H9 (cell line): Measurements from ENCODE around the gene PERM1. TPM values are rescaled to one million over a fixed set of nuclear protein-coding genes. Genes with fewer than 3 reads are reported as not detected.

Experiments used
- DNase-seq: peaks from one replicate; pipeline ENCODE4 v3.0.0-alpha.2; 2017
- H2AFZ ChIP-seq: one replicate; pipeline ENCODE4 v1.6.1; 2013; ENCODE audit warnings: mild to moderate bottlenecking, low read length, control low read depth, moderate library complexity
- H2AK5ac ChIP-seq: 2 replicates; pipeline ENCODE4 v1.6.1; 2013; ENCODE audit warnings: low read length, control low read depth, mixed read lengths; ENCODE audit not compliant: insufficient read length
- H2BK120ac ChIP-seq: one replicate; pipeline ENCODE4 v1.6.1; 2013; ENCODE audit warnings: low read depth, mild to moderate bottlenecking, low read length, control low read depth, inconsistent platforms; ENCODE audit not compliant: poor library complexity, severe bottlenecking
- H2BK12ac ChIP-seq: 2 replicates; pipeline ENCODE4 v1.6.1; 2013; ENCODE audit warnings: low read length, control low read depth, mixed read lengths, low read depth; ENCODE audit not compliant: insufficient read length
- H2BK15ac ChIP-seq: 2 replicates; pipeline ENCODE4 v1.6.1; 2013; ENCODE audit warnings: low read depth, low read length, control low read depth
- H2BK20ac ChIP-seq: one replicate; pipeline ENCODE4 v1.6.1; 2013; ENCODE audit warnings: low read depth, mild to moderate bottlenecking, low read length, control low read depth, inconsistent platforms; ENCODE audit not compliant: poor library complexity, severe bottlenecking
- H2BK5ac ChIP-seq: 2 replicates; pipeline ENCODE4 v1.6.1; 2013; ENCODE audit warnings: low read length, control low read depth, mixed read lengths; ENCODE audit not compliant: insufficient read length
- H3K14ac ChIP-seq: 2 replicates; pipeline ENCODE4 v1.6.1; 2013; ENCODE audit warnings: low read length, control low read depth; ENCODE audit not compliant: insufficient read depth
- H3K18ac ChIP-seq: 2 replicates; pipeline ENCODE4 v1.6.1; 2013; ENCODE audit warnings: low read depth, mild to moderate bottlenecking, mixed read lengths, low read length, control low read depth; ENCODE audit not compliant: insufficient read length
- H3K23ac ChIP-seq: 2 replicates; pipeline ENCODE4 v1.6.1; 2013; ENCODE audit warnings: low read length, control low read depth, mixed read lengths, low read depth; ENCODE audit not compliant: insufficient read length
- H3K23me2 ChIP-seq: 2 replicates; pipeline ENCODE4 v1.6.1; 2013; ENCODE audit warnings: low read depth, mild to moderate bottlenecking, mixed read lengths, low read length, control low read depth; ENCODE audit not compliant: insufficient read length, poor library complexity, severe bottlenecking
- H3K27ac ChIP-seq: 2 replicates; pipeline ENCODE4 v1.5.1; 2013; ENCODE audit warnings: low read length, control low read depth, mixed read lengths, low read depth; ENCODE audit not compliant: insufficient read length
- H3K27me3 ChIP-seq: 2 replicates; pipeline ENCODE4 v1.6.1; 2013; ENCODE audit warnings: low read length, control low read depth, inconsistent platforms; ENCODE audit not compliant: insufficient read depth
- H3K4ac ChIP-seq: 2 replicates; pipeline ENCODE4 v1.6.1; 2013; ENCODE audit warnings: low read depth, mild to moderate bottlenecking, control low read depth, inconsistent platforms, low read length, moderate library complexity
- H3K4me1 ChIP-seq: 2 replicates; pipeline ENCODE4 v1.6.1; 2013; ENCODE audit warnings: low read length, control low read depth, inconsistent platforms; ENCODE audit not compliant: insufficient read depth
- H3K4me2 ChIP-seq: 2 replicates; pipeline ENCODE4 v1.6.1; 2013; ENCODE audit warnings: low read length, control low read depth, mixed read lengths; ENCODE audit not compliant: insufficient read length, insufficient read depth
- H3K56ac ChIP-seq: 2 replicates; pipeline ENCODE4 v1.6.1; 2013; ENCODE audit warnings: low read depth, mild to moderate bottlenecking, mixed read lengths, low read length, control low read depth; ENCODE audit not compliant: insufficient read length
- H3K79me1 ChIP-seq: 2 replicates; pipeline ENCODE4 v1.6.1; 2013; ENCODE audit warnings: low read depth, mild to moderate bottlenecking, moderate library complexity, low read length, control low read depth, inconsistent platforms; ENCODE audit not compliant: insufficient read depth, poor library complexity, severe bottlenecking
- H3K79me2 ChIP-seq: 2 replicates; pipeline ENCODE4 v1.6.1; 2013; ENCODE audit warnings: low read length, control low read depth, inconsistent platforms; ENCODE audit not compliant: insufficient read depth
- H3K9ac ChIP-seq: 2 replicates; pipeline ENCODE4 v1.6.1; 2013; ENCODE audit warnings: low read length, control low read depth, mixed read lengths; ENCODE audit not compliant: insufficient read length; ENCODE audit errors: extremely low read depth
- H3K9me3 ChIP-seq: one replicate; pipeline ENCODE4 v1.6.1; 2013; ENCODE audit warnings: low read depth, low read length, inconsistent platforms; ENCODE audit not compliant: control insufficient read depth
- H3T11ph ChIP-seq: one replicate; pipeline ENCODE4 v1.6.1; 2013; ENCODE audit warnings: mild to moderate bottlenecking, low read length, control low read depth, inconsistent platforms
- H4K20me1 ChIP-seq: one replicate; pipeline ENCODE4 v1.6.1; 2013; ENCODE audit not compliant: control insufficient read depth, insufficient read length, insufficient read depth
- H4K5ac ChIP-seq: 2 replicates; pipeline ENCODE4 v1.6.1; 2013; ENCODE audit warnings: low read depth, mild to moderate bottlenecking, mixed read lengths, low read length, control low read depth; ENCODE audit not compliant: insufficient read length
- H4K8ac ChIP-seq: replicated peaks from 2 replicates; pipeline ENCODE4 v1.6.1; 2013; ENCODE audit warnings: low read length, control low read depth, mixed read lengths, low read depth; ENCODE audit not compliant: insufficient read length
- H4K91ac ChIP-seq: 2 replicates; pipeline ENCODE4 v1.6.1; 2013; ENCODE audit warnings: low read depth, mild to moderate bottlenecking, moderate library complexity, mixed read lengths, low read length, control low read depth; ENCODE audit not compliant: insufficient read length
- H3K27ac Mint-ChIP-seq, 3 experiments: 2 replicates in 2 of 3; 3 replicates in 1 of 3; pipeline ENCODE4 v1.8.0; 2020 to 2021; ENCODE audit warnings: mixed read lengths in 3 of 3, mild to moderate bottlenecking in 1 of 3, moderate library complexity in 1 of 3
- H3K27me3 Mint-ChIP-seq: 2 replicates; pipeline ENCODE4 v1.8.0; 2021; ENCODE audit warnings: low read depth, mild to moderate bottlenecking, moderate library complexity, mixed read lengths
- H3K36me3 Mint-ChIP-seq, 3 experiments: 2 replicates in 2 of 3; 3 replicates in 1 of 3; pipeline ENCODE4 v1.8.0; 2020 to 2021; ENCODE audit warnings: low read depth in 3 of 3, mixed read lengths in 3 of 3; ENCODE audit not compliant: insufficient read depth in 1 of 3
- H3K4me1 Mint-ChIP-seq, 2 experiments: 2 replicates each; pipeline ENCODE4 v1.8.0; 2020; ENCODE audit warnings: mixed read lengths in 2 of 2
- H3K4me3 Mint-ChIP-seq, 2 experiments: 2 replicates in 1 of 2; 3 replicates in 1 of 2; pipeline ENCODE4 v1.8.0; 2020 to 2021; ENCODE audit warnings: mild to moderate bottlenecking in 2 of 2, mixed read lengths in 2 of 2, moderate library complexity in 1 of 2
- H3K9me3 Mint-ChIP-seq, 2 experiments: 2 replicates in 1 of 2; 3 replicates in 1 of 2; pipeline ENCODE4 v1.8.0; 2020; ENCODE audit warnings: mild to moderate bottlenecking in 2 of 2, mixed read lengths in 2 of 2, moderate library complexity in 1 of 2
- CTCF ChIP-seq: fragments of 200-600 bp; sonication (generic); conservative IDR thresholded peaks from 3 replicates; pipeline ENCODE4 v1.8.0; 2021; ENCODE audit warnings: antibody characterized with exemption, mild to moderate bottlenecking
- whole genome bisulfite sequencing: extraction: QIAGEN DNeasy Blood & Tissue Kit; methylation state at CpG from one replicate; pipeline ENCODE4 v1.1.7; 2013; ENCODE audit warnings: missing lambda C conversion rate, low lambda C conversion rate, mixed read lengths; ENCODE audit not compliant: insufficient read length; ENCODE audit errors: extremely low coverage; 5-methylcytosine and 5-hydroxymethylcytosine counted together
- total RNA-seq: library from RNA; stranded (reverse); gene quantifications from 2 replicates; pipeline ENCODE4 v1.2.1, GENCODE V29; 2021

Gene PERM1
- total RNA-seq, 1 experiment from 2014 or later = not detected

GRCh38 chr1:966135-966703 lies 15.7 kb downstream of the PERM1 start, which contains the start of gene PLEKHN1:
Gene PLEKHN1, plus strand, starts transcription at chr1:966482. Its CDS starts 50 bp downstream, at chr1:966532.
- Histone ChIP-seq H3K4ac (no peak within 1 kb of the TSS), H4K5ac (no peak within 1 kb of the TSS), H3K9ac (no peak within 1 kb of the TSS), H4K8ac (no peak within 1 kb of the TSS), H3K79me2 (no peaks in the 10 kb centered on the region), H2AFZ (no peak within 1 kb of the TSS), H2BK120ac (no peak within 1 kb of the TSS), H3K14ac (peak within 1 kb of the TSS; percentile 68; the same call in 1 of the 2 replicates), H4K20me1 (no peaks in the 10 kb centered on the region), H2BK5ac (no peak within 1 kb of the TSS), H3K23me2 (peaks cover 12% of the 10 kb centered on the region), H3K9me3 (no peaks in the 10 kb centered on the region), H3K79me1 (no peaks in the 10 kb centered on the region), H4K91ac (no peak within 1 kb of the TSS), H3K4me2 (peak within 1 kb of the TSS; percentile 68), H2BK12ac (no peak within 1 kb of the TSS), H3T11ph (no peak within 1 kb of the TSS), H3K27ac (no peak within 1 kb of the TSS), H3K56ac (no peak within 1 kb of the TSS), H2AK5ac (no peak within 1 kb of the TSS), H3K4me1 (no peaks in the 10 kb centered on the region), H2BK15ac (no peak within 1 kb of the TSS), H3K27me3 (peaks cover 11% of the 10 kb centered on the region; the same call in 1 of the 2 replicates), H3K18ac (peak within 1 kb of the TSS; percentile 51), H3K23ac (no peak within 1 kb of the TSS), H2BK20ac (no peak within 1 kb of the TSS)
- peak within 1 kb of the TSS; percentile 57 to 76 for H3K4me3 Mint-ChIP-seq
- H3K36me3 Mint-ChIP-seq = peaks cover 0 to 26% (median 24%) of the 10 kb centered on the region in 3 experiments; a peak in 6 of 7 replicates
- H3K27ac Mint-ChIP-seq = no peak within 1 kb of the TSS
- peaks cover 0 to 3% of the 10 kb centered on the region in 2 experiments; a peak in 2 of 4 replicates for H3K4me1 Mint-ChIP-seq
- H3K27me3 Mint-ChIP-seq = peaks cover 49% of the 10 kb centered on the region
- H3K9me3 Mint-ChIP-seq = peaks cover 3 to 4% of the 10 kb centered on the region in 2 experiments; a peak in 3 of 5 replicates
- no peak for TF ChIP-seq CTCF
- peak; percentile 78 for DNase-seq
- no CpG with 5 or more reads among the region's 31 CpGs for WGBS
